Measurements from ENCODE around the gene LAMB4.

GRCh38 chr7:108033776-108034497 is 96.2 kb downstream of the LAMB4 start:
- TF ChIP-seq CTCF (IDR thresholded peaks at IDR 0.05), result no peak
- TF ChIP-seq POLR2A (IDR thresholded peaks at IDR 0.05), result no peak
